Stimulated activated naive CD8-positive, alpha-beta T cell treated with anti-CD3 and anti-CD28 coated beads, Interleukin-15, Interleukin-2, amounts not matched to agents 100 U/mL and 50 U/mL, for 24 hours (primary cell): ENCODE data around the gene PDE4A.
A peak's percentile ranks its signal among the peaks of the same experiment; 100 is the strongest.
"Not testable (repeated sequence)": the region's sequence is repeated elsewhere in the genome, so short reads cannot be mapped to it uniquely, and the experiment has no call there.

Source experiments
- ATAC-seq: fragments of 150-1000 bp; cut with Tn5 transposase; one replicate; pipeline ENCODE4 v1.10.0; 2021
- DNase-seq: peaks from one replicate; pipeline ENCODE4 v3.0.0; 2021

Gene PDE4A

DNA sequence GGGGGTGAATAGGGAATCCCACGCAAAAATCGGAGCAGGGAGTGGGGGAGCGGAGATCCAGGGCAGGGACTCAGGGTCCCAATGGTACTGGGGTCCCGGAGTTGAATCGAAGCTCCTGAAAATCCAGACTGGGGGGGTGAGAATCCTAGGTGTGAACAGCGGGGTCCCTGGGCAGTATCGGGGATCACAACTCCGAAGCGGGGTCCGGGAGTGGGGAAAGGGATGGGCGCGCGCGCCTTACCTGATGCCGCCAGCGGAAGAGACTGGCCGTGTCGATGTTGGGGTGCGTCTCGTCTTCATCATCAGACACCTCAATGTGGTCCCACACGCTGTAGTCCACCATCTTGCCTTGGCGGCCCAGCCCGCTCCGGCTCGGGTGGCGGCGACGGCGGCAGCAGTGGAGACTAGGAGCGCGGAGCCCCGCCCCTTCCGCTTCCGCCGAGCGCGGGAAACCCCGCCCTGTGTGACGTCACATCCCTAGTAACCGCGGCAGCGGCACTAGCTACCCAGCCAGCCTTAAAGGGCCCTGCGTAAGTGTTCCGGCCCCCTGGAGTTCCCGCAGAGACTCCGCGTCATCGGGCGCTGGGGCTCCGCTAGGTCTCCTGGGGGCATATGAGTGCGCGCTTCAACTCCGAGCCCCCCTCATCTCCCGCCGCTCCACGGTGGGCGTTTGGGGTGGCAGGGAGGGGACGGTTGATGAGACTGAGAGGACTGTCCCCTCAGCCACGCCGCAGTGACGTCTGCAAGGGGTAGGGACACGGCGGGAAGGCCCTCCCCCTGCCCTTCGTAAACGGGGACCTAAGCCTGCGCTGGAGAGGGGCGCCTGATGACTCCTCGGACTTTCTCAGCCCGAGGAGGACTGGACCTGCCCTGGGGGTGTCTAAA, 17.0 kb upstream of the PDE4A start, which contains the start of gene CDC37:
Gene CDC37, minus strand, starts transcription at position 406 of the 885 bp plus-strand sequence. Its CDS starts 63 bp downstream, at position 343.
- DNase-seq, result peak; percentile 99
- peak; percentile 85 for ATAC-seq

DNA sequence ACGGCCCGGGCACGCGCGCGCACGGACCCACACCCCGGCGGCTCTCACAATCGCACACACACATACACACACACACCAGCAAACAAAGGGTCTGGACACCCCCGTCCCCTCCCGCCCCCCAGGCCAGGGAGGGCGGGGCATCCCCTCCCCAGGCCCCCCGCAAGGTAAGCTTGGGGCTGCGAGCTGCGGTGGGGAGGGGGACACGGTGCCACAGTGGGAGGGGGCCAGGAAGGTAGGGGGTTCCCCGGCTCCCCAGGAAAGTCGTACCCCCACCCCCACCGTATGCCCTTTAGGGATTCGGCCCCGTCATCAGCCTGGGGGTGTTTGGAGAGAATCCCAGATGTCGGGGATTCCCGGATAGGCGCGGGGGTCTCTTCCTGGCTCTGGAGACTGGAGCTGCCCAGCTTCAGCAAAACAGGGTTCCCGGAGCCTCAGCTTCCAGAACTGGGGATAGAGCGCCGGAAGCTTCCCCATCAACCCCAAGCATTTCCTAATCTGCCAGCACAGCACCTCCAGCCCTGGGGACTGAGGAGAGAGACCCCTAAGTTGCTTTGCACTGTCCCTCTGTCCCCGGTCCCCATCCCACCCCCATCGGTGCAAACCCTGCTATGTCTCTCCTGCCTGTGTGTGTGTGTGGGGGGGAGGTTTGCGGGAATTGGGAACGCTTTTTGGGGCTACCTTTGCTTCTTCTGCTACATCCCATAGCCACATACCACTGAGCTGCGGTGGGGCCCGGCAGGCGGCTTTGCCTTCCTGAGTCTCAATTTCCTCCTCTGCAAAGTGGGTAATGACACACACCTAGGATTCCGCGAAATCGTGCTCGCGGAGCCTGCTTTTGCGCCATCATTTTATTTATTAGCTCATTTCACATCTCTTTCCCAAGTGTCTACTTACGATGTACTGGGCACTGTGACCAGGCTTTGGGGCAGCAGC, 15.2 kb upstream of the PDE4A start:
- DNase-seq (peak; percentile 74), ATAC-seq (no peak)

DNA sequence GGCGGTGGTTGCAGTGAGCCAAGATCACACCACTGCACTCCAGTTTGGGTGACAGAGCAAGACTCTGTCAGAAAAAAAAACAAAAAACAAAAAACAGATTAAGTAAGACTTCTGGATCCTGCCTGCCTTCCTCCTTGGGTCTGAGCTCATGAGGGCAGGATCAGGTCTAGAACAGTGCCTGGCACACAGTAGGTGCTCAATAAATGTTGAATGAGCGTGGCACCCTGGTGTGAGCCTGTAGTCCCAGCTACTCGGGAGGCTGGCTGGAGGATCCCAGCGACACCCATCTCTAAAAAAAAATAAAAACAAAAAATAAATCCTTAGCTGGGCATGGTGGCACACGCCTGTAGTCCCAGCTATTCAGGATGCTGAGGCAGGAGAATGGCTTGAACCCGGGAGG, 14.1 kb upstream of the PDE4A start:
- ATAC-seq (no peak), DNase-seq (no peak)

DNA sequence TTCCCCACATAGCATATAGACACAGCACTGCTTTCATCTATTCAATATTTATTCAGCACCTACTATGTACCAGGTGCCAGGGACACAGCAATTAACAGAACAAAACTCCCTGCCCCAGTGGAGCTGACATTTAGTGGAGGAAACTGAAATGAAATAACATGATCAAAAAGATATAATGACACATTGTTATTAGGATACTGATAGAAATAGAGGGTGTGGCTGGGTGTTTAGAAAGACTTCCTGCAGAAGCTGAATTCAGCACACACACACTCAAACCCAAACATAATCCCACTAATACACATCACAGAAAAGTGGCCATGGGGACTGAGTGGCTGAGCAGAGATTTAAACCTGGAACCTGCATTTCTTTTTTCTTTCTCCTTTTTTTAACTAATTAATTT, 13.2 kb upstream of the PDE4A start:
- ATAC-seq (no peak), DNase-seq (no peak)

DNA sequence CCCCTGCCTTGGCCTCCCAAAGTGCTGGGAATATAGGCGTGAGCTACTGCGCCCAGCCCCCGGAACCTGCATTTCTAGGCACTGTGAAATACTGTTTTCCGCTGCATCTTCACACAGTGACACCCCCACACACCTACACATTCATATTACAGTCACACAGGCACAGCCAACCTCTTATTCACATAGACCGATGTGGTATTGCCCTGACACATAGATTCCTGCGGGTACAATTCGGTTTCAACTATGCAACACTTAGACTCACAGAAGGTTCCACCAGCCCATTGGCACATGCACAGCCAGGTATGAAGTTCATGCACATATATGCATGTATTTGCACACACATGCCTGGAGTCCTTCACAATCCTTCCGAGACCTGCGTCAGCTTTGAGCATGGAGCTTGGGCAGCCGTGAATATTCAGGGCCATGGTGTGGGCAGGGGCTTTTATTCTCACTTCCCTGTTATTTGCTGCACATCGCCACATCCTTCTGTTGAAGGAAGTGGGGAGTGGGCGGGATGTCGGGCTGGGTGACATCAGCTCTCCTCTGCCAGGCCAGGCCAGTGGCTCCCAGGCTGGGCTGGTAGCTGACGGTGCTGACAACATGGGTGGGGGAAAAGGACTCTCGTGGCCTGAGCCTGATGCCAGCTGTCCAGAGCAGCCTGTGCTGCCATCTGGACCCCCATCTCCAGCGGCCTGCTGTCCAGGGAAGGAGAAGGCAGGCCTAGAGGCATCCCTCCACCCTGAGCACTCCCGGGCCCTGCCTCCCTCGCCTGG, 11.6 kb upstream of the PDE4A start:
- DNase-seq, result peak; percentile 80
- ATAC-seq, result peak; percentile 73

DNA sequence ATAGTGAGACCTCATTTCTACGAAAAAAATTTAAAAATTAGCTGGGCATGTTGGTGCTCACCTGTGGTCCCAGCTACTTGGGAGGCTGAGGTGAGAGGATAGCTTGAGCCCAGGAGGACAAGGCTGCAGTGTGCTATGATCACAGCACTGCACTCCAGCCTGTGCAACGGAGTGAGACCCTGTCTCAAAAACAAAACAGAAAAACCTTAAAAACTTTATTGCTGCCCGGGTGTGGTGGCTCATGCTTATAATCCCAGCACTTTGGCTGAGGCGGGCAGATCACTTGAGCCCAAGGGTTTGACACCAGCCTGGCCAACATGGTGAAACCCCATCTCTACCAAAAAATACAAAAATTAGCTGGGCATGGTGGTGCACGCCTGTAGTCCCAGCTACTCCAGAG, 9.1 kb upstream of the PDE4A start:
- not testable (repeated sequence) for DNase-seq, ATAC-seq

DNA sequence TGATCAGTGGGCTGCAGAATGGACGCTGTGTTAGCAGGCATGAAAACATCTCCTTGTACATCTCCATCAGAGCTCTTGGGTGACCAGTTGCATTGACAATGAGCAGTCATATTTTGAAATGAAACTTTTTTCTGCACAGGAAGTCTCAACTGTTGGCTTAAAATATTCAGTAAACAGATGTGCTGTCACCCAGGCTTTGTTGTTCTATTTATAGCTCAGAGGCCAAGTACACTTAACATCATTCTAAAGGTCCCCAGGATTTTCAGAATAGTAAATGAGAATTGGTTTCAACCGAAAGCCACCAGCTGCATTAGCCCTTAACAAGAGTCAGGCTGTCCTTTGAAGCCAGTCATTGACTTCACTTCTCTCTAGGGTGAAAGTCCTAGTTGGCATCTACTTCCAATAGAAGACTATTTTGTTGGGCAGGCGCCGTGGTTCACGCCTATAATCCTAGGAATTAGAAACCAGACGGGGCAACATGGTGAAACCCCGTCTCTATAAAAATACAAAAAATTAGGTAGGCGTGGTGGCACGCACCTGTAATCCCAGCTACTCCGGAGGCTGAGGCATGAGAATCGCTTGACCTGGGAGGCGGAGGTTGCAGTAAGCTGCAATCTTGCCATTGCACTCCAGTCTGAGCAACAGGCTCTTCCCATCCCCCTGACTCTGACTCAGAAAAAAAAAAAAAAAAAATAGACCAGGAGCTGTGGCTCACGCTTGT, 7.9 kb upstream of the PDE4A start:
- DNase-seq, result no peak

DNA sequence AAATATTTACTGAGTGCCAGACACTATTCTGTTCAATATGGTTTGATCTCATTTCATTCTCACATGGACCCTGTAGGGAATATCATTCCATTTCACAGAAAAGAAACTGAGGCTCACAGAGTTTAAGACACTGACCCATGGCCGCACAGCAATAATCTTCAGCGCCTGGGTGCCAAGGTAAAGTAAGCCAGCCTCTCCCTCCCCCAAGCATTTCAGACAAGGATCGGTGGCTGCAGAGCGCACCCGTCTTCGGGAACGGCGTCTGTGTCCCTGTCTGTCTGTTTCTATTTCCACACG, 4.3 kb upstream of the PDE4A start:
- ATAC-seq (no peak), DNase-seq (no peak)

More for the DNA sequence above, 7.9 kb upstream of the PDE4A start:
- ATAC-seq, result peak; percentile 45

DNA sequence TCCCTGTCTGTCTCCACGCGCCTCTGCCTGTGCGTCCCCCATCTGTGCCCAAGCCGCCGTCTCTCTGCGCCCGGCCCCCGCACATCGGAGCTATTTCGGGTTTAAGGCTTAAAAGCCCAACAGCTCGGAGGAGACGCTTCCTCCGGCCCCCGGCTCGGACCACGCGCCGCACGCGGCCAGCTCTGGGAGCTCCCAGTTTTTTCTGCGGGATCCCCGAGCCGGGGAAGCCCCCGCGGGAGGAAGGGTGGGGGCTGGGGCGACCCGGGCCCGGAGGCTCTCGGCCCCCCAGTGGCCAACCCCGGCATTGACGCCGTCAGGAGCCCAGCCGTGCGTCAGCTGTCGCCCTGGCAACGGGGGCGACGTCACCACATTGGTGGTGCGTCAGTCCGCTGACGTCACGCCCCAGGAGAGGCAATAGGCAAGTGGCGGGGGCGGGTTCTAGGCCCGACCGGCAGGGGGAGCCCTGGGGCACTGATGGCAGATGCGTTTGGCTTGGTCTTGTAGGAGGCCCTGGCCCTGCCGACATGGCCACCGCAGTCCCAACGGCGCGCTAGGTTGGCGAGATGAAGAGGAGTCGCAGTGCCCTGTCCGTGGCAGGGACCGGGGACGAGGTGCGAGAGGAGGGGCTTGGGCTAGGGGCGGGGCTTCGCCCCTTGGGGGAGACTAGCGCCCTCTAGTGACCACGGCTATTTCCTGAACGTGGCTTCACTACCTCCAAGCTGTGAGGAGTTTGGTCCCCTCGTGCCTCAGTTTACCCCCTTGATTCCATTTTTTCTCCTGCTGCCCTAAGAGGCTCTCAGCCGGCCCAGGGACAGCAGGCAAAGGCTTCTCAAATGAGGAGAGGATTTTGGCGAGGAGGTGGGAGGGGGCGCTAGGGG, 3.7 kb upstream of the PDE4A start:
- DNase-seq, result peak; percentile 97
- peak; percentile 60 for ATAC-seq

DNA sequence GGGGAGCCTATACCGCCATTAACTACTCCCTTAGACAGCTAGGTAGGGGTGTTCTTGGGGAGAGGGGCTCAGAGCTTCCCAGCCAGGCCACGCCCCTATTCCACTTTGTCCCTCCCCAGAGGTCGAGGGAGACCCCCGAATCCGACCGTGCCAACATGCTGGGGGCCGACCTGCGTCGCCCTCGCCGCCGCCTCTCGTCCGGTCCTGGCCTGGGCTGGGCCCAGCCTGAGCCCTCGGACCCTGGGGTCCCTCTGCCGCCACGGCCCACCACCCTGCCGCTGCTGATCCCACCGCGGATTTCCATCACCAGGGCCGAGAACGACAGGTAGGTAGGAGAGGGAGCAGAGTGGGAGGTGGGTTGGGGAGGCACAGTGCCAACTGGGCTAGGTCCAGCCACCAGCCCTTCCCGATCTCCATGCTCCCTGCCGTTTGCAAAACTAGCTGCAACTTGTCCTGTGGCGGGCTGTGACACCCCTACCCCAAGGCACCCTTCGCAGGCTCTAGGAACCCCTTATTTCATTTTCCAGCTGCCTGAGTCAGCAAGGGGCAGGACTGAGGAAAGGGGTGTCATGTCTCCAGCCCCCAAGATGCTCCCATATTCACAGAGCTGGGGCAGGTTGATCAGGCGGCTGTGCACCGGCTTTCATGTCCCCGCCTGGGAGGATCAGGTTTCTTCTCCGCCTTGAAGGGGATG, 2.6 kb upstream of the PDE4A start:
- peak; percentile 34 for DNase-seq
- ATAC-seq, result no peak

DNA sequence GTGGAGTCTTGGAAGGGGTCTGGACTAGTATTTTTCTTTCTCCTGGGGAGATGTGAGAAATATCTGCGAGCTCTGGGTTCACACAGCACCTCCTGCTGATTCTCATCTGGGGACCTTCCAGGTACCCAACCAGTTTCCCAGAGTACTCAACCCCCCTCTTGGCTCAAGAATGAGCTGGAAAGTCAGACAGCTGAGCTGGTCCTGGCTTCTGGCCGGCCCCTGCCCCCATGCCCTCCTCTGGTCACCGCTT, 2.2 kb upstream of the PDE4A start:
- DNase-seq (no peak), ATAC-seq (no peak)

DNA sequence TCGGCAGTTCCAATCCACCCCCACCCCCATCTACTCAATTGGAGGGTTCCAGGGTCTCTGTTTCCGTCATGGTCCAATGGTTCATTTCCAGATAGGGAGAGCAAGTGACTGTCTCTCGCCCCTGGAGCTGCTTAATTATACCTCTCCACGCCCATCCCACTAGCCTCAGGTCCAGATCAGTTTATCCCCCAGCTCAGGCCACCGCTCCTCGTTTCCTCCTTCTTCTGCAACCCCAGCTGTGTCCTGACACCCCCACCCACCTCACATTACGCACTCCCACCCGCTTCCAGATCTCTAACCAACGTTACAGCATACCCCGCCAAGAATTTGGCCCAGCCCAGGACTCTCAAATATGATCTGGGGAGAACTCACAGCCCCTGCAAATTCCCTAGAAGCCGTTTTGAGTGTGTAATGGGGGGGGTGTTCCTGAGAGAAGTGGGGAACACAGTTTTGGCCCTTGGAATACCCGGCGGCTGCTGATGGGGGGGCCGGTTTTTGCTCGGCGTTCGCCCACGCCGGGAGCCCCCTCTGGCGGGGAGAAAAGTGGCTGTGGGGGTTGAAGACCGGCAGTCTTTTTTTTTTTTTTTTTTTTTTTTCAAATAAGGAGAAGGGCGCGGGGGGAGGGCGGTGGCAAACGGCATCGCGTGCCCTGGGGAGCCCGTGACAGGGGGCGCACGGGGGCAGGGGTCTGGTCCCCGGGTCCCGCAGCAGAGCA, 1.7 kb upstream of the PDE4A start:
- ATAC-seq (no peak), DNase-seq (peak; percentile 36)

DNA sequence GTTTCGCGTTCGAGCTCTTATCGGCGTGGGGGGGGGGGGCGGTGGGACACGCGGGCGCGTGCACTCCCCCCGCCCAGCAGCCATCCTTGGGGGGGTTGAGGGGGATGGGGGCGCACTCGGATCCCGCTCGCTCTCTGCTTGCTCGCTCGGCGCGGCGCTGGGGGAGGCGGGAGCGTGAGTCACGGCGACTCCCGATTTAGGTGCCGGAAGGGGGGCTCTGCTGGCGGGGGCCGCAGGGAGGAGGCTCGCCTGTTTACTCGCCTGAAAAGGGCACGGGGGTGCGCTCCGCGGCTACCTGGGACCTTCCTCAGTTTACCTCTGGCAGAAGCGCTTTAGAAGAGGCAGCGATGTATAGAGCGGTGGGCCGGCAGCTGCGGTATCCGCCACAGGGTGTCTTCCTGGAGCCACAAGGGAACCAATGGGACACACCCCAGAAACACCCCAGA, 1.1 kb upstream of the PDE4A start:
- ATAC-seq, result peak; percentile 1
- peak; percentile 73 for DNase-seq

DNA sequence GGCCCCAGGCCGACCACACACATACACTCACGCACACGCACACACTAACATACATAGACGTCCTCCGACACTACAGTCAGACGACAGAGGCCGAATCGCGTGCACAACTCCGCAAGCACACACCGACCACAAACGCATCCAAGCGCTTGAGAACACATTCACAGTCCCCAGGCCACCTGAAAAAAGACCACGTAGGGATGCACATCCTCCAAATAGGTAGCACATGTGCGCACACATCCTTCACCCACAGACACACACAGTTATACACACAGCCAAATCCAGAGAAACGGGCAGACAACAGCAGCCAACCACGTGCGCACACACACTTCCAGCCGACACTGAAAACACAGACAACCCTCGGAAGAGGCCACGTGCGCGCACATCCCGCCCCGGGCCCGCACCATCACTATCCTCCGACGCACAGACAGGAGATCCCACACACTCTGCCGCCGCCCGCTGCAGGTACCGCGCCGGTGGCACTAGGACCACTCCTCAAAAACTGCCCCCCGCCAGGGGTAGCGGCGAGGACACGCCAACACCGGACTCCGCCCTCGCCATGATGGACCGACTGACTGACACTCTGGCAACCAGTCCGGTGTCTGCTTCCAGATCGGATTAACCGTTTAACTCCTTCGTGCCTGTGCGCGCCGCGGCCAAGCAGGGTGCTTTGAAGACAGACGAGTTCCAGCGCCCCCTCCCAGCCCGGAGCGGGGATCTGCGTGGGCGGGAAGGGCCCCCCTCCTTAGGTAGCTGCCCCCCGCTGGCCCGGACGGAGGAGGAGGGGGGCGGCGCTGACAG, 493 bp upstream of the PDE4A start:
- DNase-seq (peak; percentile 71), ATAC-seq (peak; percentile 35)

DNA sequence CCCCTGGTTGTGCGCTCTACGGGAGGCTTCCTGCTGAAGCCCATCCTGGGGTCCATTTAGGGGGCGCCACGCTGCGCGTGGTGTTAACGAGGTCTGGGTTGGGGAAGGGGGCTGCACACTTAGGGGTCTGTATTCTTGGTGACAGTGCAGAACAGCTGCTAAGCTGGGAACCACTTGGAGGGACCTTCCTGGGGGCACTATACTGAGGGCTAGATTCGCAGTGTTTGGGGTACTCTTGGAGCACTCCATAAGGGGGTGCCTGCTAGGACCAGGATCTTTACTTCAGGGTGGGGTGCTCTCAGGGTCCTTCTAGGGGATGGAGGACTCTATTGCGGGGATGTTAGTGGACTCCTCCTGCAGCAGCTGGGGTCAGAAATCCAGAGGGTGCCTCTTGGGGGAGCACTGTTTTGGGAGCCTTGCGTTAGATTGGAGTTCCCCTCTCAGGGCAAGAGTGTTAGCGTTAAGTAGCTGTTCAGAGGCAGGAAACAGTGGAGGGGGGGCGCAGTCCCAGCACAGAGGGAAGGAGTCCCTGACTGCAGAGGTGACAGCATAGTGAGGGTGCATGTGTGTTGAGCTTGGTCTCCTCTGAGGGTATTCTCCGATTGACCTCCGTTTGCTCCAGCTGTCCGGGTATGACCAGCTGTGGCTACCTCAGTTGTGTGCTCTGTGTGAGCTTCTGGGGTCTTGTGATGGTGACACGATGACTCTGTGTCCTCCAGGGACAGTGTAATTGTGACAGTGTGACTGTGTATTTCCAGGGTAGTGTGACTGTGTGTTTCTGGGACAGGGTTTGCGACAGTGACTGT, 1.1 kb downstream of the PDE4A start:
- ATAC-seq (no peak), DNase-seq (peak; percentile 41)

DNA sequence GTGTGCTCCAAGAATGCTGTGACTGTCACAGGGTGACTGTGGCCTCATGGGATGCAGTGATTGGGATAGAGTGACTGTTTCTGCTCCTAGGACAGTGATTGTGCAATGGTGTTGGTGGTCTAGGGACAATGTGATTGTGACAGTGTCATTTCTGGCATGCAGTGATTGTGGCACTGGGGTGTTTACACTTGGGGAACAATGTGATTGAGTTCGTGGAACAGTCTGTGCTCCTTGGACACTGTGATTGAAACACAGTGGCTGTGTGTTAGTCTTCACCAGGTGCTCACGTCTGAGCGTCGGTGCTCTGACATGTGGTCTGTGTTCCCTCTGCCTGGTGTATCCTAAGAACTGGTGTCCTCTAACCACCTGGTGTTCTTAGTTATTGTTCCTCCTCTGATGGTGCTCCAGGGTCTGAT, 1.7 kb downstream of the PDE4A start:
- no peak for DNase-seq
- ATAC-seq, result no peak

DNA sequence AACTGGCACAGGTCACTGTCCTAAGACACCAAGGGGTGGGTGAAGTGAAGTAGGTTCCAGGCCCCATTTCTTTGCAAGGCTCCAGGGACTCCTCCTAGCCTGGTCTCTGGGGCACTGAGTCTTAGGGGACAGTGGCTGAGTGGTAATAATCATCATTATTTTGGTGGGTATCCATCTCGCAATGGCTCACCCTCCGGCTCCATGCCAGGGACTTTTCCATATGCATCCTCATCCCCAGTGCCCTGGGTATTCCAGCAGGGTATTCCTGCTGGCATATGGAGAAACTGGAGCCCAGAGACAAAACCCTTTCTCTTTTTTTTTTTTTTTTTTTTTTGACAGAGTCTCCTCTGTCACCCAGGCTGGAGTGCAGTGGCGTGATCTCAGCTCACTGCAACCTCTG, 2.5 kb downstream of the PDE4A start:
- ATAC-seq (no peak), DNase-seq (no peak)
